WI38 (cell line): ENCODE data around the gene ZBTB25.

Experiments
- H3K4me3 ChIP-seq: 2 replicates; pipeline ENCODE4 v1.5.1; 2011; ENCODE audit warnings: low read depth, mild to moderate bottlenecking, control low read depth, low read length
- CTCF ChIP-seq: IDR thresholded peaks from 2 replicates; pipeline ENCODE4 v1.5.1; 2012; ENCODE audit warnings: low read depth, mild to moderate bottlenecking, control low read depth, low read length

The ZBTB25 gene

GRCh38 chr14:64444984-64445845 lies 58.4 kb downstream of the ZBTB25 start:
- no peak overlapping the region for H3K4me3 ChIP-seq
- no peak for TF ChIP-seq CTCF

- no peak for TF ChIP-seq CTCF
Observed at GRCh38 chr14:64444140-64444539, 59.5 kb downstream of the ZBTB25 start.

GRCh38 chr14:64442300-64442988 lies 61.2 kb downstream of the ZBTB25 start:
- no peak overlapping the region for H3K4me3 ChIP-seq
- TF ChIP-seq CTCF = no peak

More at GRCh38 chr14:64444140-64444539, 59.5 kb downstream of the ZBTB25 start:
- no peak overlapping the region for H3K4me3 ChIP-seq

GRCh38 chr14:64440494-64440893 lies 63.1 kb downstream of the ZBTB25 start:
- no peak overlapping the region for H3K4me3 ChIP-seq
- no peak for TF ChIP-seq CTCF

GRCh38 chr14:64439141-64439540 lies 64.5 kb downstream of the ZBTB25 start:
- TF ChIP-seq CTCF = no peak
- H3K4me3 ChIP-seq = no peak overlapping the region

- TF ChIP-seq CTCF = no peak
- no peak overlapping the region for H3K4me3 ChIP-seq
Observed at GRCh38 chr14:64438181-64438841, 65.3 kb downstream of the ZBTB25 start.

GRCh38 chr14:64434528-64434927 lies 69.1 kb downstream of the ZBTB25 start:
- H3K4me3 ChIP-seq = no peak overlapping the region
- TF ChIP-seq CTCF = no peak
